Esophagus muscularis mucosa (tissue), 3 donors: Measurements from ENCODE around the gene NALCN.

Experiments used
- CTCF ChIP-seq, 3 experiments: fragments of 200-600 bp in 2 of 3; fragments of 450-650 bp in 1 of 3; sonication (generic) in 2 of 3; IDR thresholded peaks; one replicate each; pipeline ENCODE4 v1.5.1; 2017 to 2019; ENCODE audit warnings: antibody characterized with exemption in 3 of 3, mild to moderate bottlenecking in 2 of 3, moderate library complexity in 1 of 3
- POLR2A ChIP-seq: fragments of 450-650 bp; IDR thresholded peaks from one replicate; pipeline ENCODE4 v1.6.1; 2017; ENCODE audit warnings: antibody characterized with exemption, moderate library complexity, mild to moderate bottlenecking, low read depth

DNA sequence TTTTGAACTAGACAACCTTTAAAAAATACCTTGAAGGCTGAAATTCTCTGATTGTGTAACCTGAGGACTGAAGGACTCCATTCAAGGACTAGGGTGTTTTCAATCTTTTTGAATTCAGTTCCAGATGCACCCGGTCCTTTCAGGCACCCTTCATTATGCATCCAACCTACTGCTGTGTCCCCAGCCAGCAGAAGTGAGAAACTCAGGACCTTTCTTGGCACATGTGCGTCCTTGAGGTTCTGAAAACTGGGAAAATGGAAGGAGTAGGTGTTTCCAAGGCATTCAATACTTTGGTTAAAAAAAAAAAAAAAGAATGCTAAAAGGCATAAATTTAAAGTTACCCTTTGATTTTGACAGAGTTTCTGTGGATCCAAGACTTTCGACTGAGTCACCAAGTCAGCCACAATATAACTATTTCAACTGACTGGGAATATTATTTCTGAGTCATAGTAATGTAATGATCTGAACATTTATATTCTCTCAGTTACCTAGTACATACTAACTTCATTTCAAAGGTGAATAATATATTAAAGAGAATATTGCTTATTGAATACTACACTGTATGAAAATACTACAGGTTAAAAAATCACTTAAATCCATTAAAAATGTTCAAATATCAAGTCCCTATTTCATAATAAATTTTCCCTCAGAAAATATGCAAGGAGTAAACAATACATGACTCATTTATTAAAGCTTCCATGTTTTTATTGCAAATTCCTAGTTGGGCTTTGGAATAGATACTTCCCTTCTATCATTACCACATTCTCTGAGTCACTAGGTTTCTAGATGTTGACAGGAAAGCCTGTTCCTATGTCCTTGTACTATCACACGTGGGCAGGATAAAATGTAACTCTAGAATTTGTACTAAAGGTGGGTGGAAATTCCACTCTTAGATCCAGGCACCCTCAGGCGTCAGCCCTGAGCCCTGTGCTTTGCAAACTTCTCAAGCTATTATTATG lies 33.8 kb upstream of the NALCN start:
- TF ChIP-seq POLR2A (no peak), CTCF (IDR thresholded peaks at IDR 0.05) (no peak)
